Amniotic epithelial cell (primary cell): ENCODE measurements around the gene VGLL4.

ENCODE experiments used
- DNase-seq: peaks from one replicate; pipeline ENCODE4 v3.0.0-alpha.2; 2010; ENCODE audit warnings: low read depth

VGLL4 gene

GRCh38 chr3:11629716-11630115 is 14.0 kb downstream of the VGLL4 start:
- peak; percentile 98 for DNase-seq

GRCh38 chr3:11627612-11628011 is 16.1 kb downstream of the VGLL4 start:
- DNase-seq, result no peak

DNA sequence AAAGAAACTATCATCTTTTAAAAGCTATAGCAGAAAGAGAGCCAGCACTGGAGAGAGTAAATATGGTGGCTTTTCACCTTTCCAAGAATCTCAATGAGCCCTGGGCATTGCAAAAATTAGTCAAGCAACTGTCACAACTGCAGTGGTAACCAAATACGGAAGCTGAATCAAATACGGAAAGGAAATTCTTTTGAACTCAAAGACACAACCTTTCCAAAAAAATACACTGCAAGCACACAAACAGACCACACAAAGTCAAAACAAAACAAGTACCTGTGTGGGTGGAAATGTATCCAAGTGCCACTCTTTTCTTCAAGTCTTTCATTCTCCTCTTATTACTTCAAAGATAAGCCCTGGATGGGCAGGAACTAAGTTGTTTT is 17.6 kb downstream of the VGLL4 start:
- no peak for DNase-seq

GRCh38 chr3:11625376-11626083 is 18.2 kb downstream of the VGLL4 start:
- DNase-seq, result no peak

GRCh38 chr3:11624704-11625375 is 18.9 kb downstream of the VGLL4 start:
- no peak for DNase-seq

GRCh38 chr3:11624161-11624560 is 19.6 kb downstream of the VGLL4 start:
- DNase-seq, result no peak

DNA sequence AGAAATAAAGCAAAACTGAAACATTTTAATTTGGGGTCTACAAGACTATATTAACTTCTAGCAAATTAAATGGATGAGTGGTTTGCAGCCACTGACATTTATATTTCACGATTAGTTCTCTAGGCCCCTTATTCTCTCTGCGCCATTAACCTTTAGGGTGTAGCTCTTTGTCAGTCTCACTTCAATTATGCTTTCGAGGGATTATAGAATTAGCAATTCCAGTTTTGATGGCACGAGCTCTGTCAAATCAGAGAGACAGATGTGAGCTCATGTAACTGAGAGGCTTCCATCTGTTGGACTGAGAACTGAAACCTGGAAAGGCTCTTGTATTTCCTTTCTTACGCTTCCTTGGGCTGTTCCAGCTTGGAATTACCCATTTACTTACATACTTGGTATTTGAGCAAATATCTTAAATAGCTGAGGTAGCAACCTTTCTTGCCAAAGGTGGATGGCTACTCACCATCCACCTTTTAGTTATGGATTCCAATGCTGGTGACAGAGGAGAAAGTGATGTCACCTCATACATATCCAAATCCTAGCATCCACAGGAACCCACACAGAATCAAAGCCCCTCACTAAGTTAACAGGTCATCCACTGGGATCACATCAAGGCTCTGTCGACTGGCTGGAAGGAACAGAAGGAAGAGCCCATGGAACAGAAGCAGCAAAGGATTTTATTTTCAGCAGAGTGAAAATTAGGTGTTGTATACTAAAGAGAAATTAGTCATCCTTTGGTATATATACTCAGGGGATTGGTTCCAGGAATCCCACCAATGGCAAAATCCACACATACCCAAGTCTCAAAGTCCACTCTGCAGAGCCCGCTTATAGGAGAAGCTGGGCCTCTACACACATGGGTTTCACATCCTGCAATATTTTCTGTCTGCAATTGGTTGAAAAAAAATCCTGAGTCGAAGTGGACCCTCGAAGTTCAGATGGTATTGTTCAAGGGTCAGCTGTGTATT is 20.8 kb downstream of the VGLL4 start:
- DNase-seq, result no peak

DNA sequence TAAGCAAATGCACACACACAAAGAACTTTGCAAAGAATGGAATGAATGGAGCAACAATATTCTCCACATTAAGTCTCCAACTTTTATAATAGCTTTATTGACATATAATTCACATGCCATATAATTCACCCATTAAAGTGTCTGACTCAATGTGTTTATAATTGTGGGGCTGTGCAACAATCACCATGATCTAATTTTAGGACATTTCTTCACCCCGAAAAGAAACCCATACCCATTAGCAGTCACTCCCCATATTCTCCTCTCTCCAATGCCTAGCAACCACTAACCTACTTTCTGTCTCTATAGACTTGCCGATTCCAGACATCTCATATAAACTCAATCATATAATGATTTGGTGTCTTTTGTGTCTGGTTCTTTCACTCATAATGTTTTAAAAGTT is 22.6 kb downstream of the VGLL4 start:
- DNase-seq, result no peak

DNA sequence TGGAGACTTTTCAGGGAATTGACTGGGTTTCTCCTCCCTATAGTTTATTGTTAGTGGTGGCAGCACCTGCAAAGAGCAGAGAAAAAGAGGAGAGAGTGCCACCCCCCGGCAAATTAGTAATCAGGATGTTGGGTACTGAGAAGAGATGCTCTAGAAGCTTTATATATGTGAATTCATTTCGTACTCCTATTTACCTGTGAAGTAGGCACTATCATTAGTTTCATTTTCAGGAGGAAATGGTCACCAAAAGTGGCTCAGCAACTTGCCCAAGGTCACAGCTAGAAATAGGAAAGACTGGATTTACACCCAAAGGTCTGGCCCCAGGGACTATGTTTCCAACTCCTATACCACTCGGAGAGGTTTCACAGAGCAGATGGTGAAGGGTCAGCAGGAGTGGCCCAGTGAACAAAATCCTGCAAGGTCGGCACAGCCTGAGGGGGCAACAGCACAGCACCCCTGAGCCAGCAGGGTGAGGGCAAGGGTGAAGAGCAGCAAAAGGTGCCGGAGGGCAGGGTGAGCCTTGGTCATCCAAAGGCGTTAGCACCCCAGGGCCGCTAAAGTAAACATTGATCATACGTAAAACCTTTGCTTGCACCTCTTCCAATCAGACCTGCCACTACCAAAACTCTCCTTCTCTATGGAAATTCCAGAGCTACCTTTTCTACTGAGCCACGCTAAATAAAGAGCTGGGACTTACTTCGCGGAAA is 23.6 kb downstream of the VGLL4 start:
- no peak for DNase-seq

- DNase-seq, result no peak
Measured at GRCh38 chr3:11619461-11619860, 24.3 kb downstream of the VGLL4 start.

GRCh38 chr3:11618904-11619303 is 24.8 kb downstream of the VGLL4 start:
- DNase-seq, result no peak

GRCh38 chr3:11616551-11616950 is 27.2 kb downstream of the VGLL4 start:
- DNase-seq, result peak; percentile 52

GRCh38 chr3:11613851-11614487 is 29.7 kb downstream of the VGLL4 start:
- no peak for DNase-seq

DNA sequence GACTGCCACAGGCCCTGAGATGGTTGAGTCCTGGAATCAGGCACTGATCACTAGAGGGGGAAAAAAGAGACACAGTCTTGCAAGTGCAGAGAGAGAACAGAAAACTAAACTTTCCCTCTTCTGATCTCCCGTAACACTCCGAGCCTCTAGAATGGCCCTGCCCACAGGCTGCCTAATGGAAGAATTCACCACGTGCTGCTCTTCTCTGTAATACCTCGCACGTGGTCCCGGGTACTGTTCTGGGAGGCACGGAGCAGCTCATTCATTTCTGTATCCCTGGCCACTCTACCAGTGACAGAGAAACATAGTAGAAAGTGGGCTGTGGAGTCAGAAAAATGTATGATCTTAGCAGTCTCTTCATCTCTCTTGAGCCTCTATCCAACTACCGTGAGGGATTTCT is 30.4 kb downstream of the VGLL4 start:
- no peak for DNase-seq

DNA sequence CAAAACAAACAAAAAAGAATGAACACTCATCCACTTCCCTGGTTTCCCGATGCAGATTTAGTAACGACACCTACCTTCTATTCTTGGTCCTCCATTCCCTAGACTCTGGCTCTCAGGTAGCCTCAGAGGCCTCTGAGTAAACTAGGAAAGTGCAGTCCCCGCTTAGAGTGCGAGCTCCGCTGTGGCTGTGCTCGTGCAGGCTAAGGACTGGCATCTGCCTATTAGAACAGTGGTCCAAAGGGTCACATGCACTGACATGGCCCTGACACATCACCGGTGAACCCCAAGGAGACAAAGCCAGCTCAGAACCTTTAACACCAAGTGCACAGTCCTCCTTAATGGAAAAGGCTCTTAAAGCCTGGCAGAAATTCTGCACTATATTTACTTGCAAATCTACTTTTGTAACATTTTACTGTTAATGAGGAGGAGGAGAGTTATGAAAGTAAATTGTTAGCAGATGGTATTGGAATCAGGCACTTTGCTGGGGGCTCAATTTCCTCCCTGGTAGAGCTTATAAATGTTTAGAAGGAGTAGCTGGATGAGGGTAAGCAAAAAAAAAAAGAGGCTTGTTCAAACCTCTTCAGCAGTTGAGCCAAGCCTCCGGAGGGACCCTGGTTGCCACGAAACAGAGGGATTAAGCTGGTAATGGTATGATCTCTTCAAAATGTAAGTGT is 31.1 kb downstream of the VGLL4 start:
- DNase-seq, result no peak

DNA sequence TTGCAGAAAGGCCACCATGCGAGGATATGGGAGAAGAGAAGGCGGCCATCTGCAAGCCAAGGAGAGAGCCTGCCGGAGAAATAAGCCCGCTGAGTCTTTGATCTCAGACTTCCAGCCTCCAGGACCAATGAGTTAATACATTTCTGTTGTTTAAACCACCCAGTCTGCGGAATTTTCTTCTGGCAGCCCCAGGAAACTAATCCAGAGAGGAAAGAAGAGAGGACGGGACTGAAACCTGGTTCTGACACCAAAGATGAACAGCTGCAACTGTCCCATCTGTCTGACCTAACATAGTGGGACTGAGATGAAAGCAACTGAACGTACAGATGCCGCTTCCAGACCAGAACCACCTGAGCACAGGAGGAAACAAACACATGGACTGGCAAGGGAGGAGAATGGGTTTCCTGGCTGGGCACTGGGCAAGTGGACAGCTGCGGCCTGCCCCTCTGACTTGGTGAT is 32.3 kb downstream of the VGLL4 start:
- DNase-seq, result no peak

DNA sequence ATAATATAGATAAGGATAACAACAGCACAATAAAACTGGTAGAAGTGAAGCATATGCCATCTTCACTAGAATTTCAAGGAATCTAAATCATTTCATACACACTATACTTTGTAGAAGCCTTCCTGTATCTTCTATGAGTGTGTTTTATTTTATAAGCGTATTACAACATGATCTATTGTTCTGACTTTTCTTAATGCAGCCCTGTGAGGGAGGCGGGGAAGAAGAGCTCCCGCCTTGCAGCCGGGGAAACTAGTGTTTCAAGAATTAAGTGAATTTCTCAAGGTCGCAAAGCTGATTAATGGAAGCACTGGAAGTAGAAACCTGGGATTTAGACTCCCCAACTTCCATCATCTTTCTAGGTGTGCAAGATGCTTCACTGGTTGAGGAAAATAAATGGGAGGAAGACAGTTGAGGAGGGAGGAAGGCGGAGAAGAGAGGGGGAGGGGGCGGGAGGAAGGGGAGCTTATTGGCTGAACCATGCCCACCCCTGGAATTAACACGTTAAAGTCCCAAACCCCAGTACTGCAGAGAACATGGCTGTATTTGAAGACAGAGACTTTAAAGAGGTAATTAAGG is 32.9 kb downstream of the VGLL4 start:
- peak; percentile 52 for DNase-seq

GRCh38 chr3:11610044-11610671 is 33.6 kb downstream of the VGLL4 start:
- peak; percentile 76 for DNase-seq

GRCh38 chr3:11609481-11609880 is 34.2 kb downstream of the VGLL4 start:
- DNase-seq, result no peak

DNA sequence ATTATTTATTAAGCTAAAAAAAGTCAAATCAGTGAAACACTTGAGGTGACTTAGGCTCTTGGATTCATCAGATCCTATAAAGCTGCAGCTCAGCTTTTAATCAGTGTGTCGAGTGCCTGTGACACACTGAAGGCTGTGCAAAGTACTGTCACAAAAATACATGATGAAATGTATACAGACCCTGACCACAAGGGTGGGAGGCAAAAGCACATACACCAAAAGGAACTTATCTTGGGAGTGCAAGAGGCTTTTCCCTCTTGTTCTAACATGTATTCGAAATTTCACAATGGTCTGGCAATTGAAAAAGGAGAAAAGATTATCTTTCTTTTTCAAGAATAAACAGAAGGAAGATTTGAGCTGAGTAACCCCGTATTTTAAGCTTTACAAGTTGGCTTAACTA is 35.9 kb downstream of the VGLL4 start:
- peak; percentile 69 for DNase-seq
